GM18867 (cell line): ENCODE data around the gene TWF2.

Experiments
- ATAC-seq: cut with Tn5 transposase; IDR thresholded peaks from one replicate; pipeline ENCODE4 v1.9.1; 2021; ENCODE audit warnings: mild to moderate bottlenecking, moderate library complexity; ENCODE audit not compliant: unreplicated experiment

The TWF2 gene

DNA sequence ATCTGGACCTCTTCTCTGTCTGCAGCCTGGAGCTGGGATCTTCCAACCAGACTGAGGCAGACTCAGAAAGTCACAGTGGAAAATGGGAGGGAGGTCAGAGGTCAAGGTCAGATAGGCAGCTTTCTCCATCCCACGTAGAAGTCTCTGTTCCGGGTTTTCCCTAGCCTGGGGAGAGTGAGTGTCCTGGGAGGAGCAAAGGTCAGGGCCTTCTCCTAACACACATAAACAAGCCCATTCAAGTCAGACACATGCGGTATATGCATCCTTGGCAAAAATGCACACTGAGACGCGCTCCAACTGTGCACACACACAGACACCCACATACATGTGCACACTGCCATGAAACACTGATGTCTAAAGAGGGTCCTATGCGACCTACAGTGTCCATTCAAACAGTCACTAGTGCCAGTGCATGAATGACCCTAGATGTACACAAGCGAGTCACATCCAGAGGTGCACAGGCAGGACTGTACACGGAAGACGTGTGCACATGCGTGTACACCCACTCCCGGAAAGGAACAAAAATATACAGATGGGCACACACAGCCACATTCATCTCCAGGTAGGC, 681 bp downstream of the TWF2 start:
- no peak for ATAC-seq

DNA sequence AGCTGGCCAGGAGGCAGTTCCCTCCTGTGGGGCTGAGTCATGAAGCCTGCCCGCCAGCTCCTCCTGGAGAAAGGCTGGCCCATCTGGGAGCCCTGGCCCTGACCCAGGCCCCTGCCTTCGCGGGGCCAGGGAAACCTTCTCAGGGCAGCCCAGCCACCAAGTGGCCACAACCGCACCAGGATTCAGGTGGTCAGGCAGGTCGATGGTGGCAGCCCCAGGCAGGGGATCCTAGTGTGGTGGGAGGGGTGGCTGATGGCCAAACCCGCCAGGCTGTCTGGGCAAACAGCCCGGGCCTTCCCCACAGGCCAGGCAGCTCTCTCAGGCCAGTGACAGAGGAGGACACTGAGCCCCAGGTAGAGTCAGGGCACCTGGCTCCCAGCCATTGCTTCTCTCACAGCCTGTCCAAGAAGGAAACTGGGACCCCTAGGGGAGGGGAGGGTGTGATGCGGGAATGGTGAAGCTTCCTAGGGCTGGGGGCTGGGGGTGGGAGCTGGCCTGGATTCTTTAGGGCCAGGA, 1.2 kb downstream of the TWF2 start:
- ATAC-seq: no peak

DNA sequence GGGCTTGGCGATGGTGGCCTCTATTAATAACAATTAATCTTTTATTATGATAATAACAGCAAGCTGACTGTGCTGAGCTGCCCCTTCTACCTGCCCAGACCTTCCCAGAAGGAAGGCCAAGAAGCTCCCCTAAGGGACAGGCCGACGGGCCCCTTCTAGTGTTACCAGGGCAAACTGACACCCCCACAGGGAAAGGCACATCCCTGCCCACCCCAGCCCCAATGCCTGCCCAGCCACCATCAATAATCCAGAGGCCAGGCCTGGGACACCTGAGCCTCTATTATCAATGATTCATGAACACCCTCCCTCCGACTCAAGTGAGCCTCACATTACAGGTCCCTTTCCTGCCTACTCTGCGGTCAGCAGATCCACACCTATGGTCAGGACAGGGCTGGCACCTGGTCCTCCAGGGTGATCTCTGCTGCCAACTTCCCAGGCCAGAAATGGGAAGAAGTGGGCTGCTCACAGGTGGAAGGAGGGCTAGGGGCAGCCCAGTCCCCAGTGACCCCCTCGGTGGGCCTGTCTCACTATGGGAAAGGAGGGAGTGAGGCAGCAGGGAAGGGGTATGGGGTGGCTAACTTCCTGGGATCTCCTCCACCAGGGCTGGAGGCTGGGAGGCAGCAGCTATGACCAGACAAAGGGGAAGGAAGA, 1.8 kb downstream of the TWF2 start:
- no peak for ATAC-seq

DNA sequence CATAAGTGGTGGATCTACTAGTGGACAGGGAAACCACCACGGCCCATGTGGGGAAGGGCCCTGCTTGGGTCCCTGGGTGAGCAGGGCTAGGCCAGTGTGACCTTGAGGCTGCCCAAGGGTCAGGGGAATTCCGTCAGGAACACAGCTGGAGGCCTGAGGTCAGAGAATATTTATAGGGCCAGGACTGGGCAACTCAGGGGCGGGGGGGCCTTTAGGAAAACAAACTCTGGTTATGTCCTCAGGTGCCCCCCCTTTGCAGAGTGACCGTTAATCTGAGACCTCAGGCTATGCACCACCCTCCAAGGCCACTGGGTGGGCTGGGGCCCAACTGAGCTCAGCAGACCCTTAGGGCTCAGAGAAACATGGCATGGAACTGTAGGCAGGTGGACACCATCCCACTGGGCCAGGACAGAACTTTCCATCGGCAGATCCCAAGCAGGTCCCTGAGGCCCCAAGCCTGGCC, 2.5 kb downstream of the TWF2 start:
- ATAC-seq: no peak

DNA sequence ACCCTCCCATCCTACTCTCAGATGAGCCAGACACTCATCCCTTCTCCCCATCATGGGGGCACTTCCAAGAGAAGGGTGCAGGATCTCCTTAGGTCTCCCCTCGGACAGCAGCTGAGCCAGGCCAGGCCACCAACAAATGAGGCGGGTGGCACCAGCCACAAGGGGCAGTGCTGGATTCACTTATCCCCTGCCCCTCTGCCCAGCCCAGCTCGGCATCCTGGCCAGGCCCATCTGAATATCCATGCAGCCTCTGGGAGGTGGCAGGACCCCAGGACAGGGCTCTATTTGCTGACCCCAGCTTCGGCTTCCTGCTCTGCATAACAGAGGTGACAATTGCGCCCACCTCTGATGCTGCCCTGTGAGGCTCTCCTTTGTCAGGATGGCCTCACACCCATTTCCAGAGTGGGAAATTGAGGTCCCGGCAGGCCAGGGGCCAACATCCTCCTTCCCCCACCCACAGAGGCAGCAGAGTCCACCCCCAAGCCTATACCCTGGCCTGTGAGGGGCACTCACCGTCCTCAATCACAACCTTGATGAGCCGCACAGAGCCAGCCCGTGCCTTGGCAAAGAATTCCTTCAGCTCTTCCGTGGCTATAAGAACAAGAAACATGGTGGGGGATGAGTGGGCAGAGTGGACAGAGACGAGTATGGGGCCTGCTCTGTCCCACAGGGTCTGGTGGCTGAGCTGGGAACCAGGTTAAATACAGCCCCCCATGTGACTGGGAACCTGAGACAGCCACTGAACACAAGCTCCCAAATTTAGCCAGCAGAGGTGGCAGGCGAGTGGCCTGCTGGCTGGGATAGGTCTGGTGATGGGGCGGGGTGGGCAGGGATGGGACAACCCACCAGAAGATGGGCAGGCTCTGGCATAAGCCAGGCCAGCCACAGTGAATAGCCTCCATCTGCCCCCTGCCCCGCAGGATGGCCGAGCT, 4.2 kb downstream of the TWF2 start:
- ATAC-seq: no peak

DNA sequence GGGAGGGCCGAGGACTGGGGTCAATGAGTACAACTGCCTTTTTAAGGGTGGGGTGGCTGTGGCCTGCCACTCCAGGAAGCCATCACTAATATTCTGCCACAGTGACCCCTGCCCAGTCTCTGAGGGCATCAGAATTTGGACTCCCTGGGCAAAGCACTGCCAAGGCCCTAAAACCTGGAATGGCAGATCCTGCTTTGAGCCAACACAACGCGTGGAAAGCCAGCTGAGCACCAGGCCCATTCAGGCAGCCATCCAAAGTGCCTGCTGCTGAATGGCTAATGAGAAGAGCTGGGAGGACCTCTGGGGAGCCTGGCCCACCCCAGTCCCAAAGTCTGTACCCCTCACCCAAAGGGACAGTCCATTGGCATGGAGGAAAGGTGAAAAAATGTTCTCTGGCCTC, 5.0 kb downstream of the TWF2 start:
- ATAC-seq: no peak

DNA sequence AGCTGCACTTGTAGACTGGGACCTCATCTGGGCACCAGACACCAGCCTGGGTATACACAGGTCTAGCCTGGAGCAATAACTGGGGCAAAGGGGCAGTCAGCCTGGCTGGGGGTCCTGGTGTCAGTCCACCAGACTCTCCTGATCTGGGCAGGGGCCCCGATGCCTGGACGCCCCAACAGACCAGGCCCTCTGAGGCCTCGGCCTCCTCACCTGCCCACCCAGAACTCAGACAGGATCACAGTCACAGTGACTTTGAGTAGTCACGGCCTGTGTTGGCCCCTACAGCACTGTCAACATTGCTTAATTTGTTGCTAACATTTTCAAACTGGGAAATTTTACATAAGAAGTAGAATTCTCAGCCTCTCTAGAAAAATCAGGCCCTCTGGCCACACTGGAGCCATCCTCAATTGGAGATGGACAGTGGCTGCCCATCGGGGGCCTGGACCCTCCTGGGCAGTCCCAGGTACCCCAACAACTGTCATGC, 5.8 kb downstream of the TWF2 start:
- ATAC-seq: no peak

DNA sequence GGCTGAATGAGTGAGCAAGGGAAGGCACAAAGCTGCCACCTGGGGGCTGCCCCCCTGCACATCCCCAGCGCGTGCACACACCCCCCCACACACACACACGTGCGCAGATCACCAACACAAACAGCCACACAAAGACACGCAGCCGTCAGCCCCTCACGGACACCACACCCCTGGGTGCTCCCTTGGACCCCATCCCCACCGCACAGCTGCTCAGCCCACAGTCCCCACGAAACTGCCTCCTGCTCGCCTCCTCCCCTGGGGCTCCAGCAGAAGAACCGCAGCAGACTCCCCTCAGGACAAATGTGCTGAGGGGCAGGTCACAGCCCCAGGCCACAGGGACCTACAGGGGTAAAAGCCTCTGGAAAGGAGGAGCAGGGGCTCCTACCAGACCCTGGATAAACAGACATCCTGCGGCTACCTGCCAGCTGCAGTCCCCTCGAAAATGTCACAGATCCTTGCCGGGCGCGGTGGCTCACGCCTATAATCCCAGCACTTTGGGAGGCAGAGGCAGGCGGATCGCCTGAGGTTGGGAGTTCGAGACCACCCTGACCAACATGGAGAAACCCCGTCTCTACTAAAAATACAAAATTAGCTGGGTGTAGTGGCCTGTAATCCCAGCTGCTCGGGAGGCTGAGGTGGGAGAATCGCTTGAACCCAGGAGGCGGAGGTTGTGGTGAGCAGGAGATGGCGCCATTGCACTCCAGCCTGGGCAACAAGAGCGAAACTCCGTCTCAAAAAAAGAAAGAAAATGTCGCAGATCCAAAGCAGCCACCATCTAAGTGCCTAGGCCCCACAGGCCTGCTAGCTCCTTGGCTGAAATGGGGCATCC, 6.5 kb downstream of the TWF2 start:
- no peak for ATAC-seq

DNA sequence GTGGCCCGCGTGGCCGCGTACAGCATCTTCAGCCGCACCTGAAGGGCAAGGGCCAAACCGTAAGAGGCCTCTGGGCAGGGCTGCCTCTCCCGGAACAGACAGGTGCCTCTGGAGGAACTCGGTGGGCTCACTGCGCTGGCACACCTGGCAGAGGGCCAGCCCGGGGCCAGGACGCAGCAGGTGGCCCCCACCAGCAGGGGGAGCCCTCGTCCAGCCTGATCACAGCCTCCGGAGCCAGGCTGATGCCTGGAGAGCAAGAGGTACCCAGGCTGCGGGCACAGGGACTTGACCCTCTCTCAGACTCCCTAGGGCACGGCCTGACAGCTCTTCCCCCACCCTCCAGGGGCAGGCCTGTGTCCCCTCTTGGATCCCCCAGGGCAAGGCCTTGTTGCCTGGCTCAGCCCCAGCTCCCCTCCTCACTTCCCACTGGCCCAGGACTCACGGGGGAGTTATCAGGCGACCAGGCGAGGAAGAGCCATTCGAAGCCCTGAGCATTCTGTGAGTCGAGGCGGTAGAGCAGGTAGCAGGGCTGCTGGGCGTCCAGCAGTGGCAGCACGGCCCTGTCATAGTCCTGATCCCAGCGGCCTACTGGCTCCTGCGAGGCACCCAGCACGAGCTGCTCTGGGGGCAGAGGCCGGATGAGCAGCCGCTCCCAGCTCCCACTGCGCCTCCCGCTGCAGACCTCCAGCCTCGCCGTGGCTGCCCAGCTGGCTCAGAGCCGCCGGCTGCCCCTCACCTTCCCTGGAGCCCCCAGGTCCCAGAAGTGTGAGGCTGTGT, 7.3 kb downstream of the TWF2 start:
- peak; percentile 45 for ATAC-seq

DNA sequence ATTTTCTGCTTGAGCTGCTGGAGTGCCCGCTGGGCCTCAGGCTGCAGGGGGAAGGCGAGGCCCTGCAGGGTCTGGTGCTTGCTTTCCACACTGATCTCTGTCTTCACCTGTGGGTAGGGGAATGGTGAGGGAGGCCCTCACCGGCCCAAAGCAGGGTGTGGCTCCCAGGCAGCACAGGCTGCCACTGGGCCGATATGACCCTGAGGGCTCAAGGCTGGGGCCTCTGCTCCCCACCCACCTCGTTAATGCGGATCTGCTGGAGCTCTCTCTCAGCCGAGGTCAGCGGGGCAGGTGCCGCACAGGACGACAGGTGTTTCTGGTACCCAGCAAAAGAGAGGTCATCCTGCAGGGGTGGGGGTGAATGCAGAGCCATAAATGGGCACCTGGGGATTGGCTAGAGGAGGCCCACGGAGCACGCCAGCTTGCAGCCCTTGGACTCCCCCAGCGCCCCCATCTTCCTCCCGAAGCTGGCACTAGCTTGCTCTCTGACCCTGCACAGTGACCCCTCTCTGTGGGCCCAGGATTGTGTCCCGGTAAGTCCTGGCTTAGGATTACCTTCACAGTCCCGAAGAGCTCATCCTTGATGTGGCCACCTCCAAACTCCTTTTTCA, 8.0 kb downstream of the TWF2 start:
- ATAC-seq: no peak

DNA sequence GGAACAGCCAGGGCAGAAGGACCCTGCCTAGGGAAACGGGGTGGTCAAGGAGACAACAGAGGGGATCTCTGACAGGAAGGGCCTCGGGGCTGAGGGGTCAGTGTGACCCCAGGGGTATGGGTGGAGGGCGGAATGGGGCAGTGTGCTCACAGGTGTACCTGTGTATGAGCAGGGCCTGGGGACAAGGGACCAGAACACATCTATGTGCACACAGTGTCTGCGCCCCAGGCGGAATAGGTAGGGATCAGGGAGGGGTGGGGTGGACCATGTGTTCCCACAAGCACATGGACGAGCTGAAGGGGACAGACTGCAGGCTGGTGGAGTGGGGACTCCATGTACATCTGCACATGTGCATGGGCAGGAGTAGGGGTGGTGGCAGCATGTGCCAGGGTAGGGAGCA, 8.5 kb downstream of the TWF2 start:
- no peak for ATAC-seq

DNA sequence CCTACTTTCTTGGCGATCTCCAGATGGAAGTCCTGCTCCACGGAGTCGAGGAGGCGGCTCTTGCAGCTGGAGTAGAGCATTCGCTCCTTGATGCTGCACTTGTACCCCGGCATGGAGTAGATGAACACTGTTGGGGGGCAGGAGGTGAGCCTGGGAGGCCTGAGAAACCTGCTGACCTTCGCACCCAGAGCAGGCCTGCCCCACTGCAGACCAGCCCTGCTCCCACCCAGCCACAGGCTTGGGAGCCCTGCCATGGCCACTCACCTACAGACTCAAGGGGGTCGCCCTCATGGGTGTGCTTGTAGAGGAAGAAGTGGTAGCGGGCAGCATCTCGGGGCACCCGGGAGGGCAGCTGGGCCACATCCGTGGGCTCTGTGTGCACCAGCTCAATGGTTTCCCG, 9.3 kb downstream of the TWF2 start:
- no peak for ATAC-seq

DNA sequence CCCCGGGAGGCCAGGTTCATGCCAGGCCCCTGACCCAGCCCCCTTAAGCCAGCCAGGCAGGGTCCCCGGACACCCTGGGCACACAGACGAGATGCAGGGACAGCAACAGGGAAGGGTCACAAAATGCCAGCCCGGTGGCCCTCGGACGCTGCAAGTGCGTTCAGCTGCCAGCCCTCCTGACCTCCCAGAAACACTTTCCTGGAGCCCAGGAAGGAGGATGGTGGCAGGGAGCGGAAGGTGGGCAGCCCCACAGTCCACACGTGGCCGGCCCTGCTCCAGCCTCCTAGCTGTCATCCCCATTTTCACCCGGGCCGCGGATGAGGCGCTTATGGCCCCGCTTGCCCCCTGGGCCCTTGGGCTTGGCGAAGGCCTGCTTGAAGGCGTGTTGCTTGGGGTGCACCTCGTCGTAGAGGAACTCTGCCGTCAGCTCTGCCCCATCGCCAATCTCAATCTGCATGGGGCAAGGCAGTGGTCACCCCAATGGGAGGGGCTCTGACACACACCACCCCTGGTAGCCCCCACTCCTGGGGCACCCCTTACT, 10.1 kb downstream of the TWF2 start:
- no peak for ATAC-seq

DNA sequence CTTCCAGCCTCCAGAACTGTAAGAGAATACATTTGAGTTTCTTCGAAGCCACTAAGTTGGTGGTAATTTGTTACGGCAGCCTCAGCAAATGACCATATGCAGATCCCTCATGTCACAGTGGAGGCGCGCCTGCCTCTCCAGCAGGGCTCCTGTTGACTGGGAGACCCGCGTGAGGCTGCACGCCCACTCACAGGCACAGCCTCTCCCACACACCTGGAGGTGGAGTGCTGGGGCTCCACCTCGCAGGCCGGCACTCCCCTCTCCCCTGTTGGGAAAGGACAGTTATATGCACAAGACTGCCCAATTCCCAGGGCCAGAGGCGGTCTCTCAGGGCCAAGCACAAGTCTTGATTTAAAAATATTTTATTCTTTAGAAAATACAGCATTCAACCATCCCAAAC, 10.7 kb downstream of the TWF2 start:
- ATAC-seq: no peak

DNA sequence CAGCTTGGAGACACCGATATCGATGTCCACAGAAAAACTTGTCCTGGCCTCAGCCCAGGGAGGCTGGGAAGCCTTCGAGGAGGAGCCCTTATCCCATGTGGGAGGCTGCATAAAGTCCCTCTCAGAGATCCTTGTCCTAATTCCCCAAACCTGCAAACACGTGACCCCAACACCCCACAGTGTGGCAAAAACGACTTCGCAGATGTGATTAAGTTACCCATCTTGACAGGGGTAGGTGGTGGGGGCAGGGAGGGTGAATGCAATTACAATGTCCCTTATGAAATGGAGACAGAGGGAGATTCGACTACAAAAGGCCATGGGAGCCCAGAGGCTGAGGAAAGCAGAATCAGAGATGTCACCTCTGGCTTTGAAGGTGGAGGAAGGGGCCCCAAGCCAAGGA, 11.2 kb downstream of the TWF2 start:
- ATAC-seq: no peak

DNA sequence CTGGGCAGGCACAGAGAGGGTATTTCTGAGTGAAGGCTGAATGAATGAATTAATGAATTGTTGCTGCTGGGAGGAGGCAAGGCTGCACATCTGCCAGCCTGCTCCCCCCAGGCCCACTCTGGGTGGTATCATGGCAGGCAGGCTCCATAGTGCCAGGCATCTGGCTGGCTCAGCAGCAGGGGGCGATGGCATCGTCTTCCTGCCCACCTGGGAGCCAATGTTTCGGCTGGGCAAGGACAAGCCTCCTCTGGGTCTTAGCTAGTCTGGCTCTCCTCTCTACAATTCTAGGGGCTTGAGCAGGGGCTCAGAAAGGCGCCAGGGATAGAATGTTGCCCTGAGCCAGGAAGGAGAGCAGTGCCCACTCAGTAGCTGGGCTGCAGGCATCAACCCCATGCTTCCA, 11.8 kb downstream of the TWF2 start:
- no peak for ATAC-seq

DNA sequence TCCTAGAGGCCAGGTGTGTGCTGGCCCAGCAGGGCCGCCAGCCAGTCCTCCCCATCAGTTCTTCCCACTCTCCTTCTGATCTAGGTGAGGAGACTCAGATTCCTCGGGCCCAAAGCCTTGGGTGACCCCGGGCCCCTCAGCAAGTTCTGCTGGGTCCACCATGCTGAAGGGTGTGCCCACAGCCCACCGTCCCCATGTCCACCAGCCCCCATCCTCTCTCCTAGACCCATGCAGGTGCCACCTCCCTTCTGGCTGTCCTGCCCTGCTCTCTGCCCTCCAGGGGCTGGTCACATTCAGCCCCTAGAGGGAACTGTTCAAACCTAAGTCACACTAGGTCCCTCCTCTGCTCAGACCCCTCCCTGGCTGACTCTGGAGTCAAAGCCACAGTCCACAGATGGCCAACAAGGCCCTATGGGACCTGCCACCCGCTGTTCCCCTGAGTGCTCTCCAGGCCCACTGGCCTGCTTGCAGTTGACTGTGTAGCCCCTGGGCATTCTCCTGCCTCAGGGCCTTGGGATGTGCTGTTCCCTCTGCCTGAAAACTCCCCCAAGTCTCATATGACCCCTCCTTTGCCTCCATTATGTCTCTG, 12.6 kb downstream of the TWF2 start:
- ATAC-seq: no peak

DNA sequence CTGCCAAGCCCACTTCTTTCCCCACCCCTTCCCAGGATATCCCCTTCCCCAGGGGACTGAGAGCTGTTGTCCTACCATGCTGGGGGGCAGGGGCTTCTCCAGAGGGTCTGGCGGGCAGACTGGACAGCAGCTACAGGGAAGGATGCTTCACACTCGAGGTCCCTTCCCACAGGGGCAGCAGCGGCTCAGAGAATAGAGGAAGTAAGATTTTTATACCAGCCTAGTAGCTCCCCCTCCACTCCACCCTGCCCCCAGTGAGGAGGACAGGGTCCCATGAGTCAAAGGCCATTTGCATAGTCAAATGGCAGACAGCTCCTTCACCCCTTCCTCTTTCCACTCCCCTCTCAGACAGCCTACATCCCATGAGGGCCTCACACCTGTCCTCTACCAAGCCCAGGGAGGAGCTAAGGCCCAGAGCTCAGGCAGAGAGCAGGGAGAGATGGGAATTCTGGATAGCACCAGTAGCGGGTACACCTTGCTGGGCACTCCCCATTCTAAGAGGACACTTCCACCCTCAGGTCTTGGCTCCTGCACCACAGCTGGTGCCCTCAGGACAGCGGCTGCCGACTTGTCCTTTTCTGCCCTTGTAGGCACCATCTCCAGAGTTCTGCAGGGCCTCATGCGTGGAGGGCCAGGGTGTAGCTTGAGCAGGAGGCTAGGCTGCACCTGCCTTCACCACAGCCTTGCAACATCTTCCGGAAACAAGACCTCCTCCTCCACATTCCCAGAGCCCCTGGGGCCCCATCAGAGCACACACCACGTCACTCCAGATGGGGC, 13.3 kb downstream of the TWF2 start, which contains the start of gene TLR9:
Gene TLR9, minus strand, starts transcription at position 194 of the 777 bp plus-strand sequence. Its CDS starts 116 bp downstream, at position 78.
- ATAC-seq: peak; percentile 73
